ENCODE measurements around the gene RAB40C. TPM values are rescaled to one million over a fixed set of nuclear protein-coding genes. Genes with fewer than 3 reads are reported as not detected.

The RAB40C gene
- total RNA-seq, 1 donor from 2014 or later = 30.6 TPM

DNA sequence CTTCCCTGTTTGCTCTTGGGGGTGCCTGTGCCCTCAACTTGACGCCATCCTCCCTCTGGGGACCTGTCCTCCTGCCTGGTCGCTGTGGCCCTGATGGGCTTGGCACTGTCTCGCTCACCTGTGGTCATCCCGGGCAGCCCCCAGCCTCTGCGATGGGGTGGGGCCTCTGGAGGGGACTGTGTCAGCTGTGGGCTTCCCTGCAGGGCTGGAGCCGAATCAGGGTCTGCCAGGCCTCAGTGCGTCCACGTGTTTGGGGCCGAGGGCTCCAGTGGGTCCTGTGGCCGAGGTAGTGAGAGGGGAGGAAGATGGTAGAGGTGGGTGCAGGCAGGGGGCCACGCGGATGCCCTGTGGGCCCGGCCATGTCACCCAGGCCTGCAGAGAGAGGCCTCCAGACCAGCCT lies 12.1 kb upstream of the RAB40C start:
- H3K9me3 Mint-ChIP-seq (ENCODE audit: low read depth) = no peaks in the 10 kb centered on the region

DNA sequence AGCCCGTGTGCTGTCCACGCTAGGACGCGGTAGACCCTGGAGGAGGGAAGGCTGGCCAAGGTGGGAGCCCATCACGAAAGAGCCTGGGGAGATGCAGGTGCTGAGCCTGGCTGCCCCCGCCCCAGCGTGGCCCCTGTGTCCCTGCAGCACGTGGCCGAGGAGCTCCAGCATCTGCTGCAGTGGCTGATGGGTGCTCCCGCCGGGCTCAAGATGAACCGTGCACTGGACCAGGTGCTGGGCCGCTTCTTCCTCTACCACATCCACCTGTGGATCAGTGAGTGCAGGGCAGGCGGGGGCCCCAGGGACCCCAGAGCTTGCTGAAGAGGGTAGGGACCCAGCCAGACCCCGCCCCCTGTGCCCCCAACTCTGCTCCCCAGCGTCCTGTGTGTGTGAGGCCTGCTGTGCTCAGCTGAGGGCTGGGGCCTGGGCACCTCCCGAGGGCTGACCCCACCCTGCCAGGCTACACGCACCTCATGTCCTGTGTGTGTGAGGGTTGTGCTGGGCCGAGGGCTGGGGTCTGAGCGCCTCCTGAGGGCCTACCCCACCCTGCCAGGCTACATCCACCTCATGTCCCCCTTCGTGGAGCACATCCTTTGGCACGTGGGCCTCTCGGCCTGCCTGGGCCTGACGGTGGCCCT lies 11.5 kb upstream of the RAB40C start:
- Mint-ChIP-seq H3K9me3 (ENCODE audit: low read depth) (no peaks in the 10 kb centered on the region), H3K27me3 (no peaks in the 10 kb centered on the region), H3K4me3 (ENCODE audit: low read depth) (no peak overlapping the region), H3K36me3 (ENCODE audit: insufficient read depth) (peaks cover 3% of the 10 kb centered on the region), H3K4me1 (ENCODE audit: low read depth) (peaks cover 2% of the 10 kb centered on the region), H3K27ac (no peak overlapping the region)
- TF ChIP-seq, protein P1, sequence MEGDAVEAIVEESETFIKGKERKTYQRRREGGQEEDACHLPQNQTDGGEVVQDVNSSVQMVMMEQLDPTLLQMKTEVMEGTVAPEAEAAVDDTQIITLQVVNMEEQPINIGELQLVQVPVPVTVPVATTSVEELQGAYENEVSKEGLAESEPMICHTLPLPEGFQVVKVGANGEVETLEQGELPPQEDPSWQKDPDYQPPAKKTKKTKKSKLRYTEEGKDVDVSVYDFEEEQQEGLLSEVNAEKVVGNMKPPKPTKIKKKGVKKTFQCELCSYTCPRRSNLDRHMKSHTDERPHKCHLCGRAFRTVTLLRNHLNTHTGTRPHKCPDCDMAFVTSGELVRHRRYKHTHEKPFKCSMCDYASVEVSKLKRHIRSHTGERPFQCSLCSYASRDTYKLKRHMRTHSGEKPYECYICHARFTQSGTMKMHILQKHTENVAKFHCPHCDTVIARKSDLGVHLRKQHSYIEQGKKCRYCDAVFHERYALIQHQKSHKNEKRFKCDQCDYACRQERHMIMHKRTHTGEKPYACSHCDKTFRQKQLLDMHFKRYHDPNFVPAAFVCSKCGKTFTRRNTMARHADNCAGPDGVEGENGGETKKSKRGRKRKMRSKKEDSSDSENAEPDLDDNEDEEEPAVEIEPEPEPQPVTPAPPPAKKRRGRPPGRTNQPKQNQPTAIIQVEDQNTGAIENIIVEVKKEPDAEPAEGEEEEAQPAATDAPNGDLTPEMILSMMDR (IDR thresholded peaks at IDR 0.05; ENCODE audit: unreplicated experiment) = no peak
- no peak for DNase-seq (ENCODE audit: low spot score, unreplicated experiment)

More for the DNA sequence above, 12.1 kb upstream of the RAB40C start:
- Mint-ChIP-seq H3K27ac (no peak overlapping the region), H3K27me3 (no peaks in the 10 kb centered on the region), H3K36me3 (ENCODE audit: insufficient read depth) (peaks cover 3% of the 10 kb centered on the region), H3K4me3 (ENCODE audit: low read depth) (no peak overlapping the region), H3K4me1 (ENCODE audit: low read depth) (peaks cover 2% of the 10 kb centered on the region)
- no peak for DNase-seq (ENCODE audit: low spot score, unreplicated experiment)
- TF ChIP-seq, protein P1 (IDR thresholded peaks at IDR 0.05; ENCODE audit: unreplicated experiment) = no peak

DNA sequence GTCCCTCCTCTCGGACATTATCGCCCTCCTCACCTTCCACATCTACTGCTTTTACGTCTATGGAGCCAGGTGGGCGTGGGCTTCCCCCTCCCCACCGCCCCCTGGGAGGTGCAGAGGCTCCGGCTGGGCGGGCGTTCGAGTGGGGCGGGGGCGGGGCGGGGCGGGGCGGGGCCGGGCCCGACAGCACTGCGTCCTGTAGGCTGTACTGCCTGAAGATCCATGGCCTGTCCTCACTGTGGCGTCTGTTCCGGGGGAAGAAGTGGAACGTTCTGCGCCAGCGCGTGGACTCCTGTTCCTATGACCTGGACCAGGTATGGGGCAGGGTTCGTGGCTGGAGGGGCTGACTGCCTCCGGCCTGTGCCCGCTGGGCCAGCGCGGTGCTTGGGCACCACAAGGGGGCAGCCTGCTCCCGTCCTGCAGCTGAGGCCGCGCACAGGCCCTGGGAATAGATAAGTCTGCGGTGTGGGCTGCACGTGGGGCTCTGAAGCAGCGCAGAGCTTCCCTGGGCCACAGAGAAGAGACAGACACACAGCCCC lies 10.9 kb upstream of the RAB40C start:
- peaks cover 3% of the 10 kb centered on the region for H3K36me3 Mint-ChIP-seq (ENCODE audit: insufficient read depth)
- no peak overlapping the region for H3K27ac Mint-ChIP-seq
- no peaks in the 10 kb centered on the region for H3K9me3 Mint-ChIP-seq (ENCODE audit: low read depth)
- peak; percentile 59 for DNase-seq (ENCODE audit: low spot score, unreplicated experiment)
- peaks cover 2% of the 10 kb centered on the region for H3K4me1 Mint-ChIP-seq (ENCODE audit: low read depth)
- TF ChIP-seq, protein P1 (IDR thresholded peaks at IDR 0.05; ENCODE audit: unreplicated experiment) = peak; percentile 81
- H3K27me3 Mint-ChIP-seq = no peaks in the 10 kb centered on the region
- H3K4me3 Mint-ChIP-seq (ENCODE audit: low read depth) = no peak overlapping the region

DNA sequence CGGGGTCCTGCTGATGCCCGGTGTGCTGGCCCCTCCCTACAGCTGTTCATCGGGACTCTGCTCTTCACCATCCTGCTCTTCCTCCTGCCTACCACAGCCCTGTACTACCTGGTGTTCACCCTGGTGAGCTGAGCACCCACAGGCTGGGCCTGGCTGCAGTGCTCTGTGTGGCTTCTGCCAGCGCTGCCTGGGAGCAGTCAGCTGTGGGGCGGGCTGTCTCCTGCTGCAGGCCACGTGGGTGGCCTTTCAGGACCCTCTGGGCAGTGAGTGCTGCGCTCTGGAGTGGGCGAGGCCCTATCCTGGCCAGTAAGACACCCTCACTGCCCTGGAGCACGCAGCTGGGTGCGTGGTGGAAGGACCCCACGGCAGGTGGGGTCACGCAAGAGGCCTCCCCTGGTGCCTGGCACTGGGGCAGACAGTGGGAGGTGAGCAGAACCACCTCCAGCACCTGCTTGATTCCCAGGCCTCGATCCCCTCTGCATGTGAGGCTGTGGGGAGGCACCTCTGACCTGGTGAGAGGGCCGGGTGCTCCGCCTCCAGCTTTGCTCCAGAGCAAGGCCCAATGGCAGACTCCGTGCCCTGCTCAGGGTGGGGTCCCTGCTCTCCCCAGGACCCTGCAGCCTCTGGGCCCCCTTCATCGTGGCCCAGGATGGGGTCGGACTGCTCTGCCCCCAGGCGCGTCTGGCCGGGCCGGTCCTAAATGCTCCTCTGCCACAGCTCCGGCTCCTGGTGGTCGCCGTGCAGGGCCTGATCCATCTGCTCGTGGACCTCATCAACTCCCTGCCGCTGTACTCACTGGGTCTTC lies 9.5 kb upstream of the RAB40C start:
- no peak overlapping the region for H3K4me3 Mint-ChIP-seq (ENCODE audit: low read depth)
- peaks cover 1% of the 10 kb centered on the region for H3K27me3 Mint-ChIP-seq
- peaks cover 3% of the 10 kb centered on the region for H3K36me3 Mint-ChIP-seq (ENCODE audit: insufficient read depth)
- H3K27ac Mint-ChIP-seq = no peak overlapping the region
- no peak for DNase-seq (ENCODE audit: low spot score, unreplicated experiment)
- TF ChIP-seq, protein P1 (IDR thresholded peaks at IDR 0.05; ENCODE audit: unreplicated experiment) = no peak
- H3K9me3 Mint-ChIP-seq (ENCODE audit: low read depth) = no peaks in the 10 kb centered on the region
- H3K4me1 Mint-ChIP-seq (ENCODE audit: low read depth) = peaks cover 2% of the 10 kb centered on the region

DNA sequence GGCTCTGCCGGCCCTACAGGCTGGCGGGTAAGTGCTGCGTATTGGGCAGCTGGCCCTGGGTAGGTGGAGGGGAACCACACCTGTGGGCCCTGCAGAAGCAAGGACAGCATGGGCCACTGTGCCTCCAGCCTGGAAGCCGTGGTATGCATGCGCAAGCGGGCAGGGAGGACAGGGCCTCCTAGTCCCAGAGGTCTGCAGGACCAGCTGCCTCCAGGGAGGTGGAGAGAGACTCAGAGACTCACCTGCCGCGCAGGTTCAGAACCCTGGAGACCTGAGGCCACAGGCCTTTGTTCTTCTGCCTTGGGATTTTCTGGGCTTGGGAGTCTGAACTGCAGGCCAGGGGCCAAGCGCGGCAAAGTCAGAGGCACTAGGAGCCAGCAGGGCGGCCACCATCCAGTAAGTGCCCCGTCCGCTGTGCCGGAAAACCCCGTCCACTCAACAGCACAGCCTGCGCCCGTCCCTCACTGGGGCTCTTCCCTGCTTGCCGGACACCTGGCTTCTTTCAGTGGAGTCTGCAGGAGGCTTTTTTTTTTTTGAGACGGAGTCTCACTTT lies 8.8 kb upstream of the RAB40C start:
- H3K9me3 Mint-ChIP-seq (ENCODE audit: low read depth) = no peaks in the 10 kb centered on the region
- DNase-seq (ENCODE audit: low spot score, unreplicated experiment) = no peak
- no peak overlapping the region for H3K27ac Mint-ChIP-seq
- H3K36me3 Mint-ChIP-seq (ENCODE audit: insufficient read depth) = peaks cover 3% of the 10 kb centered on the region
- TF ChIP-seq, protein P1 (IDR thresholded peaks at IDR 0.05; ENCODE audit: unreplicated experiment) = no peak
- peaks cover 2% of the 10 kb centered on the region for H3K4me1 Mint-ChIP-seq (ENCODE audit: low read depth)
- H3K4me3 Mint-ChIP-seq (ENCODE audit: low read depth) = no peak overlapping the region
- H3K27me3 Mint-ChIP-seq = peaks cover 8% of the 10 kb centered on the region

Measured in progenitor cell of endocrine pancreas (in vitro differentiated cells).